GM12872 (cell line): ENCODE results near the gene RDH8.

Experiments used
- CTCF ChIP-seq: IDR thresholded peaks from 3 replicates; pipeline ENCODE4 v1.5.1; 2011; ENCODE audit warnings: low read depth, mild to moderate bottlenecking, low read length, moderate library complexity; ENCODE audit not compliant: insufficient read depth

Gene RDH8

GRCh38 chr19:10026744-10027143 lies 13.5 kb downstream of the RDH8 start:
- TF ChIP-seq CTCF = no peak

GRCh38 chr19:10027158-10027997 lies 14.1 kb downstream of the RDH8 start:
- peak; percentile 95 for TF ChIP-seq CTCF

GRCh38 chr19:10033614-10034013 lies 20.3 kb downstream of the RDH8 start:
- TF ChIP-seq CTCF = no peak

GRCh38 chr19:10036601-10037071 lies 23.4 kb downstream of the RDH8 start:
- no peak for TF ChIP-seq CTCF

GRCh38 chr19:10037367-10037766 lies 24.1 kb downstream of the RDH8 start:
- no peak for TF ChIP-seq CTCF

GRCh38 chr19:10037809-10038208 lies 24.5 kb downstream of the RDH8 start:
- TF ChIP-seq CTCF = no peak

- TF ChIP-seq CTCF = no peak
Measured at GRCh38 chr19:10043286-10043927, 30.1 kb downstream of the RDH8 start.
